Thyroid gland (tissue), 4 donors: ENCODE data around the gene NNMT. TPM values are rescaled to one million over a fixed set of nuclear protein-coding genes. Genes with fewer than 3 reads are reported as not detected.
A peak's percentile ranks its signal among the peaks of the same experiment; 100 is the strongest.

Source experiments
- DNase-seq, 2 donors: peaks; one replicate each; pipeline ENCODE4 v3.0.0-alpha.2; 2019
- H3K27ac ChIP-seq, 3 donors: fragments of 200-600 bp; sonication (generic); 1 replicate in 2 of 3; 2 replicates in 1 of 3; pipeline ENCODE4 v1.5.1; 2016 to 2019; ENCODE audit warnings: mild to moderate bottlenecking in 1 of 3, moderate library complexity in 1 of 3
- H3K27me3 ChIP-seq: fragments of 200-600 bp; sonication (generic); one replicate; pipeline ENCODE4 v1.5.1; 2019
- H3K36me3 ChIP-seq, 2 donors: fragments of 200-600 bp; sonication (generic); one replicate each; pipeline ENCODE4 v1.5.1; 2016 to 2019
- H3K4me1 ChIP-seq, 2 donors: fragments of 200-600 bp; sonication (generic); one replicate each; pipeline ENCODE4 v1.5.1; 2017 to 2019
- H3K4me3 ChIP-seq, 3 donors: fragments of 200-600 bp; sonication (generic); replicated peaks in 1 of 3; 1 replicate in 2 of 3; 2 replicates in 1 of 3; pipeline ENCODE4 v1.5.1; 2016; ENCODE audit warnings: mild to moderate bottlenecking in 1 of 3
- H3K9me3 ChIP-seq: fragments of 200-600 bp; sonication (generic); one replicate; pipeline ENCODE4 v1.5.1; 2017
- POLR2A ChIP-seq, 2 donors: fragments of 450-650 bp; IDR thresholded peaks; one replicate each; pipeline ENCODE4 v1.6.1; 2017; ENCODE audit warnings: antibody characterized with exemption in 2 of 2, mild to moderate bottlenecking in 2 of 2, moderate library complexity in 1 of 2
- WGBS, 2 donors: methylation state at CpG; one replicate each; pipeline ENCODE4 v1.1.5; 2017; 5-methylcytosine and 5-hydroxymethylcytosine counted together
- intact Hi-C: fragments of 100-400 bp; cut with DNase I; formaldehyde crosslinking; loops from one replicate; pipeline ENCODE4 v1.15.1; 2023
- total RNA-seq, 4 donors: library from RNA; depleted of rRNA; stranded (reverse); fragments of >200 nt; gene quantifications; one replicate each; pipeline ENCODE4 v1.2.3, GENCODE V29; 2016
- TF ChIP-seq, protein P1 (sequence below), 6 experiments: fragments of 200-600 bp in 3 of 6; fragments of 450-650 bp in 3 of 6; sonication (generic) in 3 of 6; IDR thresholded peaks; one replicate each; pipeline ENCODE4 v1.5.1; 2016 to 2019; ENCODE audit warnings: antibody characterized with exemption in 6 of 6, mild to moderate bottlenecking in 2 of 6, inconsistent platforms in 1 of 6, moderate library complexity in 1 of 6

NNMT gene
- total RNA-seq, 4 donors from 2014 or later, result 78.1 to 459 (median 185) TPM

DNA sequence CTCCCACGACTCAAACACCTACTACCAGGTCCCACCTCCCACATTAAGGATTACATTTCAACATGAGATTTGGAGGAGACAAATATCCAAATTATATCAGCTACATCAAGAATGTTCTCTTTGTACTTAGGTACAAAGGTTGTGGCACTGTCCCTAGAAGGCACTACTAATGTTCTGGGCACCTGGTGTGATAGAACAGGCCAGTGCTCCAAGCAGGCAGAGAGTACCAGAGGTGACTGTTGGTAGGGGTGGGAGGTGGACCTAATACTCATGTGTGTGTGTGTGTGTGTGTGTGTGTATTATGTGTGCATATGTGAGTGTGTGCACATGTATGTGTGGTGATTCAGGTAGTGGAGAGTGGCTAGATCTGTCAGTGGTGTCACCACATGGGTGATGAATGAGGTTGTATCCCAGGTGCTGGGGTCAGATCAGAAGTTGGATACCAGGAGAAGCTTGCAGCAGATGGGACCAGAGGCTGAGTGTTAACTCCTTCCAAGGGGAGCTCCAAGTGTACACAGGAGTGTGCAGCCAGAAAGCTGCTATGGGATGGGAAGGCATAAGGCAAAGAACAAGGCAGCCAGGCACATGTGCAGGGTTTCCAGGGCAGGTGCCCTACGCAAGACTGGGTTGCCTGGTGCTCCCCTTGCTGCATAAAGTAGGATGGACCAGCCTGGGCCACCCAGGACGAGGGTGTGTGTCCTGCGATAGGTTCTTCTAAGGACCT is 17.7 kb upstream of the NNMT start:
- intact Hi-C loops, result no loop called here
- Histone ChIP-seq H3K9me3 (no peaks in the 10 kb centered on the region), H3K27ac (no peak overlapping the region), H3K4me1 (peaks cover 0 to 18% of the 10 kb centered on the region in 2 donors), H3K36me3 (no peaks in the 10 kb centered on the region), H3K4me3 (no peak overlapping the region), H3K27me3 (no peaks in the 10 kb centered on the region)
- TF ChIP-seq POLR2A (IDR thresholded peaks at IDR 0.05), result no peak
- TF ChIP-seq, protein P1, sequence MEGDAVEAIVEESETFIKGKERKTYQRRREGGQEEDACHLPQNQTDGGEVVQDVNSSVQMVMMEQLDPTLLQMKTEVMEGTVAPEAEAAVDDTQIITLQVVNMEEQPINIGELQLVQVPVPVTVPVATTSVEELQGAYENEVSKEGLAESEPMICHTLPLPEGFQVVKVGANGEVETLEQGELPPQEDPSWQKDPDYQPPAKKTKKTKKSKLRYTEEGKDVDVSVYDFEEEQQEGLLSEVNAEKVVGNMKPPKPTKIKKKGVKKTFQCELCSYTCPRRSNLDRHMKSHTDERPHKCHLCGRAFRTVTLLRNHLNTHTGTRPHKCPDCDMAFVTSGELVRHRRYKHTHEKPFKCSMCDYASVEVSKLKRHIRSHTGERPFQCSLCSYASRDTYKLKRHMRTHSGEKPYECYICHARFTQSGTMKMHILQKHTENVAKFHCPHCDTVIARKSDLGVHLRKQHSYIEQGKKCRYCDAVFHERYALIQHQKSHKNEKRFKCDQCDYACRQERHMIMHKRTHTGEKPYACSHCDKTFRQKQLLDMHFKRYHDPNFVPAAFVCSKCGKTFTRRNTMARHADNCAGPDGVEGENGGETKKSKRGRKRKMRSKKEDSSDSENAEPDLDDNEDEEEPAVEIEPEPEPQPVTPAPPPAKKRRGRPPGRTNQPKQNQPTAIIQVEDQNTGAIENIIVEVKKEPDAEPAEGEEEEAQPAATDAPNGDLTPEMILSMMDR (IDR thresholded peaks at IDR 0.05), result no peak
- 86 to 88% methylated on average over 4 of the region's 4 CpGs for WGBS, 2 donors
- no peak for DNase-seq

DNA sequence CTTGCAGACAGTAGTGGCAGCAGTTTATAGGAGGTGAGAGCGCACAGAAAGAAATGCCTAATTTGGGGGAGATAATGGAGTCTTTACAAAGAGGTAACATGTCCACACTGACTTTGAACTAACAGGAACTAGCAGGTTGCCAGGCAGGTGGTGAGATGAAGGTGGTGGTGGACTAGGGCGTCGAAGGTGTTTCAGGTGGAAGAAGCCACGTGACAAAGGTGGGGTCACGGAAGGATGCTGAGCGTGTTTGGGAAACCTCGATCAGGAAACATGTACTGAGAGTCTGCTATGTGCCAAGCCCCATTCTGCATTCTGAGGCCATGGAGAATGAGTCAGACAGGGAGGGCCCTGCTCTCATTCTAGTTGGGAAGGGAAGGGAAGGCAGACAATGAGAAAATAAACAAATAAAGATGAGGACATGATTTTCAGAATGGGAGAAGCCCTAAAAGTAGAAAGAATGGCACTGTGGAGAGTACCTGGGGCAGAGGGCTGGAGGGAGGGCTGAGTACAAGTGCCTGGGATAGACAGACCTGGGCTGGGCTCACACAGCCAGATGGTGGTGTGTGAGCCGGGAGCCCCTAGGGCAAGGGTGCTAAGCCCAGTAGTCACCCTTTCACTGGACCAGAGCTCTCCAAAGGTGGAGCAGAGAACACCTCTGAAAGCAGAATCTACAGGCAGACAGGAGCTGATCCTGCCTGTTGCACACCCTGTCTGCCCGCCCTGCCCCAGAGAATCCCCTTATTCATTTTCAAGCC is 16.2 kb upstream of the NNMT start:
- intact Hi-C loops, result no loop called here
- Histone ChIP-seq H3K4me3 (no peak overlapping the region), H3K36me3 (no peaks in the 10 kb centered on the region), H3K9me3 (no peaks in the 10 kb centered on the region), H3K27ac (peak overlapping the region in 1 of 3 donors; percentile 33), H3K4me1 (peaks cover 0 to 18% of the 10 kb centered on the region in 2 donors), H3K27me3 (no peaks in the 10 kb centered on the region)
- 81 to 83% methylated on average over 9 of the region's 9 CpGs for WGBS, 2 donors
- no peak for TF ChIP-seq POLR2A (IDR thresholded peaks at IDR 0.05)
- no peak for DNase-seq

DNA sequence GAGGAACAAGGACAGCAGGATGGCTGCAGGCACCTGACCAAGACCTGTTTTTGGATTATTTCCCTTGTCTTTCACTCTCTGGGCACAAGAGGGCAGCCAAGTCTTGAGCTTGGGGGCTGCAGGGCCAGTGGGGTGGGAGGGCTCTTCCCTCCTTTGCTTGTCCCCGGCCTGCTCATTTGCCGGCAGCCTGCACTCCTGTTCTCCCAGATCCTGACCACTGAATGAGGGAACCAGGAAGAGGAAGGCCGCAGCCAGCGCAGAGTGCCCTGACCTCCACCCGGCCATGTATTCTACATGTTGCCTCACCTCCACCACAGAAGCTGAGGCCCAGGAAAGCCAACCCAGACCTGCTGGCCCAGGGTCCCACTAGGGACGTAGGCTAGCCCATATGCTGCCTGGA is 15.5 kb upstream of the NNMT start:
- Histone ChIP-seq H3K36me3 (no peaks in the 10 kb centered on the region), H3K27me3 (no peaks in the 10 kb centered on the region), H3K4me1 (peaks cover 0 to 18% of the 10 kb centered on the region in 2 donors), H3K27ac (peak overlapping the region in 1 of 3 donors; percentile 33), H3K4me3 (no peak overlapping the region), H3K9me3 (no peaks in the 10 kb centered on the region)
- WGBS, 2 donors, result 35 to 55% methylated on average over 5 of the region's 6 CpGs
- intact Hi-C loops, result no loop called here
- no peak for TF ChIP-seq POLR2A (IDR thresholded peaks at IDR 0.05)
- TF ChIP-seq, protein P1 (IDR thresholded peaks at IDR 0.05), result peak in 3 of 6 experiments; percentile 19 to 43 (median 33)
- DNase-seq, result peak in 1 of 2 donors; percentile 28

DNA sequence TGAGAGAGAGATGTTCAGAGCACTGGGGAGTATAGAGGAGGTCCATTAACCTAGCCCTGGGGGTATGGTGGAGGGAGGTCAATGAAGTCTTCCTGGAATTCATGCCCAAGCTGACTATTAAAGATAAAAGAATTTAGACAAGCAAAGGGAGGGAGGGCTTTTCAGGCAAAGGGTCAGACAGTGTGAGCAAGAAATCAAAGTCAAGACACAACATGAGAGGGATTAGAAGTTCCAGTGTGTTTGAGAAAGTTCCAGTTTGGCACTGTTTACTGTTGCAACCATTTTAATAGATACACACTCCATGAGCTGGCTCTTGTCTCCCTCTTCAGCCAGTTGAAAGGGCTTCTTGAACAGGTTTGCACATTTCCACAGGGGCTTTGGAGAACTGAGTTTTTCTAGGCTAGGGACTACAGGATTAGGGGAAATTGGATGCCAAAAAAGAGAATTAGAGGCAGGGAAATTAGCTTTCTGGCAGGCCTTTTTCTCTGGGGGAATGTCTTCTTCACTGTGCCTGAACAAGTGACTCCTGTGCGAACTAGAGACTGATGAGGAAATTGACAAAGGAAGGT is 14.7 kb upstream of the NNMT start:
- H3K9me3 ChIP-seq, result no peaks in the 10 kb centered on the region
- H3K4me3 ChIP-seq, result no peak overlapping the region
- peak overlapping the region in 1 of 3 donors; percentile 33 for H3K27ac ChIP-seq
- no peaks in the 10 kb centered on the region for H3K36me3 ChIP-seq
- 78 to 82% methylated on average over 1 of the region's 1 CpG for WGBS, 2 donors
- H3K27me3 ChIP-seq, result no peaks in the 10 kb centered on the region
- TF ChIP-seq, protein P1 (IDR thresholded peaks at IDR 0.05), result peak in 1 of 6 experiments; percentile 8
- TF ChIP-seq POLR2A (IDR thresholded peaks at IDR 0.05), result no peak
- no peak for DNase-seq
- peaks cover 0 to 18% of the 10 kb centered on the region in 2 donors for H3K4me1 ChIP-seq
- intact Hi-C loops, result no loop called here

DNA sequence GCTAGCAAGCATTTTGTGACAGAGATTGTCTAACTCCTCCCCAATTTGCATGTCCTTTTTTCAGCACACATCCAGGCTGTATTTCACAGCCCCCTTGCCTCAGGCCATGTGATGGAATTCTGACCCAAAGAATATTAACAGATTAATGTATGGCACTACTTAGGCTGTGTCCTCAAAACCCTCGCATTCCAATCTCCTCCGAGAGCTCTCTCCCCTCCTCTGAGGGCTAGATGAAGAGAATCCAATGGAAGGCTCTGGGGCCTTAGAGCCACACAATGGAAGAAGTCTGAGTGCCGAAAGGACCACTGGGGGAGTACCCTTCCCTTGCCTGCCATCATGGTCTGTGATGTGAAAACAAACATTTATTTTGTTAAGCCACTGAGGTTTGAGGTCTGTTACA is 13.7 kb upstream of the NNMT start:
- H3K4me3 ChIP-seq, result no peak overlapping the region
- H3K27ac ChIP-seq, result no peak overlapping the region
- intact Hi-C loops, result no loop called here
- peaks cover 0 to 18% of the 10 kb centered on the region in 2 donors for H3K4me1 ChIP-seq
- 91 to 95% methylated on average over 3 of the region's 3 CpGs for WGBS, 2 donors
- H3K27me3 ChIP-seq, result no peaks in the 10 kb centered on the region
- no peak for DNase-seq
- TF ChIP-seq, protein P1 (IDR thresholded peaks at IDR 0.05), result no peak
- no peak for TF ChIP-seq POLR2A (IDR thresholded peaks at IDR 0.05)
- H3K36me3 ChIP-seq, result no peaks in the 10 kb centered on the region
- no peaks in the 10 kb centered on the region for H3K9me3 ChIP-seq
